Measurements from ENCODE around the gene KIAA1671.
A peak's percentile ranks its signal among the peaks of the same experiment; 100 is the strongest.

KIAA1671 gene

DNA sequence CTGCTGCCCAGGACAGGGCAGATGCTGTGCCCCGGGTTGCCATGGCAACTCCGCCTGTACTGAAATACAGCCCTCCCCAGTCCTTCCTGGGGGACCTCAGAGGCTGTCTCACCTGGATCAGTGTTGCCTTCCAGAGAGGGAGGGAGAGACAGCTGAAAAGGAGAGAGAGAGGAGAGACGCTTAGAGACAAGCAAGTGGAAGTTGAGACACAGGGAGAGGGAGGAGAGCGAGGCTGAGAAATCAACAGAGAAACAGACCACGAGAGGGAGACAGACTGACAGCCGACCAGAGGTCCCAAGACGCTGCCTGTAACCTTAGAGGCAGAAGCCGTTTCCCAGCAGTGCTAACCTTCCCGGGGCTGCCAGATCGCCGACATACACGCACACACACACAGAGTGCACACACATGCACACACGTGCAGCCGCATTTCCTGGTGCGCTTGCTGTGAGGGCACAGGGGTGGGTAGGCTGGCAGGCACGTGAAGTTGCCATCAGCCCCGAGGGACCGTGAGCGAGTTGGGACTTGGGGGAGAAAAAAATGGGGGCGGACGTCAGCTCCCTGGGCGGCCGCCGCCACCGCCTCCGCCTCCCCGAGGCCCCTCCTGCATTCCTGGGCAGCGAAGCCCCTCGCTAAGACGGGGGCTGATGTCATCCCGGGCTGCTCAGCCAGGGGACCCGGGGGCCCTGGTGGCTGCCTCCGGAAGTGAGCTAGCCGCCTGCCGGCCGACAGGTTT, 158.5 kb downstream of the KIAA1671 start:
- peak; percentile 49 for DNase-seq (ENCODE audit: low read depth, low spot score)
- Histone ChIP-seq H3K36me3 (ENCODE audit: insufficient read depth, insufficient read length, low read length) (peaks cover 11% of the 10 kb centered on the region), H3K27me3 (ENCODE audit: insufficient read depth, insufficient read length) (no peaks in the 10 kb centered on the region), H3K9me3 (ENCODE audit: insufficient read depth, low read length) (no peaks in the 10 kb centered on the region), H3K4me1 (ENCODE audit: insufficient read depth, insufficient read length) (peaks cover 13% of the 10 kb centered on the region), H3K9ac (ENCODE audit: insufficient read length, low read depth) (peak overlapping the region; percentile 94), H3K4me3 (ENCODE audit: insufficient read length, low read depth) (peak overlapping the region; percentile 53)
- TF ChIP-seq SUZ12 (IDR thresholded peaks at IDR 0.05; ENCODE audit: extremely low read depth, insufficient read depth, insufficient read length) (no peak), YY1 (IDR thresholded peaks at IDR 0.05; ENCODE audit: insufficient read depth, insufficient read length) (no peak), ZNF274 (IDR thresholded peaks at IDR 0.05; ENCODE audit: low read depth, low read length) (no peak)

DNA sequence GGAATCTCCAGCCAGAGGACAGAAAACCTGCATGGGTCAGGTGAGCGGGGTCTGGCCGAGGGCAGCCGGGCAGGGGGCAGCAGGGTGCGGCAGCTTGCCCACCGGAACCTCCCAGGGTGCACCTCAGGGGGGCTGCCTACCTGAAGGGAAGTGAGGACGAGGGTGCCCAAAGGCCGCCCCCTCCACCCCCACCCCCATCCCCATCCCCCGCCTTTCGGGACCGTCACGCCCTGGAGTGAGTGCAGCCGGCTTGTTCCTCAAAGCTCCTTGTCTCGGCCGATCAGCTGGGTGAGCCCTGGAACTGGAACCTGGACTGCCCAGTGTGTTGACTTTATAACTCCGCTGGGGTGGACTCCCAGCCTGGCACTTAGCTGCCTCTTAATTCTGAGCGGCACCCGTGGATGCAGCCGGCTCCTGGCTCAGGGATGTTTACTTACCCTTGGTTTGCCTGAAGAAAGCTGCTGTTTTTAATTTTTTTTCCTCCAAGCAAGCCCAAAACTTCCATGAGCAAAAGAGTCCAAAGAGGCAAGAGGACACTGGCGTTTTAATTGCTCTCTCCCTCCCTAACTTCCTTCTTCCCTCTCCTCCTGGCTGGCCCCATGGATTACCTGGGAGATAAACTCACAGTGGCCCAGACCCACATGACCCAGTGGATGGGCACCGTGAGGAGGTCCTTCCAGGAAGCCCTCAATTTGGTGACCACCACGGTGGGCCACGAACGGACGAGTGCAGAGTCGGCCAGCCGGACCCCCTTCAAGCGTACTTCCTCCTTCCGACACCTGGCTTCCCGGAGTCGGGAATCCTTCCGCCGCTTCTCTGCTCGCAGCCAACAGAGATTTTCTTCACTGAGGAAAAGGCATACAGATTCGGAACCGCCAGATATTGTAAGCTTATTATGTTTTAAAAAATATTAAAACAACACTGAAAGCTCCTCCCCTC, 159.3 kb downstream of the KIAA1671 start:
- H3K4me1 ChIP-seq (ENCODE audit: insufficient read depth, insufficient read length): peaks cover 13% of the 10 kb centered on the region
- H3K9me3 ChIP-seq (ENCODE audit: insufficient read depth, low read length): no peaks in the 10 kb centered on the region
- DNase-seq (ENCODE audit: low read depth, low spot score): no peak
- H3K9ac ChIP-seq (ENCODE audit: insufficient read length, low read depth): peak overlapping the region; percentile 94
- TF ChIP-seq SUZ12 (IDR thresholded peaks at IDR 0.05; ENCODE audit: extremely low read depth, insufficient read depth, insufficient read length): no peak
- TF ChIP-seq ZNF274 (IDR thresholded peaks at IDR 0.05; ENCODE audit: low read depth, low read length): no peak
- TF ChIP-seq YY1 (IDR thresholded peaks at IDR 0.05; ENCODE audit: insufficient read depth, insufficient read length): no peak
- peak overlapping the region; percentile 53 for H3K4me3 ChIP-seq (ENCODE audit: insufficient read length, low read depth)
- H3K36me3 ChIP-seq (ENCODE audit: insufficient read depth, insufficient read length, low read length): peaks cover 11% of the 10 kb centered on the region
- no peaks in the 10 kb centered on the region for H3K27me3 ChIP-seq (ENCODE audit: insufficient read depth, insufficient read length)

DNA sequence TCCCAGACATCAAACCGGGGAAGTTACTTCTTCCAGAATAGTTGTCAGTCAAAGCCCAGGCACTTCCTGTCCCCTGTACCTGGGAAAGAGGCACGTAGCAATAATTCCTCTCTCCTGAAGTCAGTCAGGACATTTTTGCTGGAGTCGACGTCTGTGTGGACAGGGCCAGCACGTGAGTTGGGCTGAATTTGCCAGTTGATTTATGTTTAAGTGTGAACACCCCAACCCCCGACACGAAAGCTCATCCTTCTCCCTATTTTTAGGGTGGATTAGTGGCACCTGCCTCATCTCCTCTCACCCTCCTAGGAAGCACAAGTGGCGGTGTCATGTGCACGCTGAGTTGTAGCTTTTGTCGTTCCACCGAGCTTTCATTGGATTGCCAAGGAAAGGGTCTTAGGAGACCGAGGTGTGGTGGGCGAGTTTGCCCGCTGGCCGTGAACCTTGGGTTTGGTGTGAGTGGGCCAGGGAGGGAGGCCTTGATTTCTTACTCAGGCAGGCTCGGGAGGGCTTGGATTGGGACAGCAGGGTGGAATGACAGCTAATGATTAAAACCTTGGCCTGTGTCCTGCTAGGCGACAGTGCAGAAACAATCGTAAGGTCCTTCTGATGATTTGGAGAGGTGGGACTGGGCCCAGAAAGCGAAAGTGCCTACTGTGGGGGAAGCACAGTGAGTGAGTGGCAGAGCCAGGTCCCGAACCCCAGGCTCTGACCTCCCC, 160.2 kb downstream of the KIAA1671 start:
- TF ChIP-seq SUZ12 (IDR thresholded peaks at IDR 0.05; ENCODE audit: extremely low read depth, insufficient read depth, insufficient read length) (no peak), ZNF274 (IDR thresholded peaks at IDR 0.05; ENCODE audit: low read depth, low read length) (no peak), YY1 (IDR thresholded peaks at IDR 0.05; ENCODE audit: insufficient read depth, insufficient read length) (no peak)
- DNase-seq (ENCODE audit: low read depth, low spot score): no peak
- H3K4me3 ChIP-seq (ENCODE audit: insufficient read length, low read depth): no peak overlapping the region
- peaks cover 13% of the 10 kb centered on the region for H3K4me1 ChIP-seq (ENCODE audit: insufficient read depth, insufficient read length)
- peak overlapping the region; percentile 56 for H3K9ac ChIP-seq (ENCODE audit: insufficient read length, low read depth)
- H3K36me3 ChIP-seq (ENCODE audit: insufficient read depth, insufficient read length, low read length): peaks cover 11% of the 10 kb centered on the region
- H3K27me3 ChIP-seq (ENCODE audit: insufficient read depth, insufficient read length): no peaks in the 10 kb centered on the region
- H3K9me3 ChIP-seq (ENCODE audit: insufficient read depth, low read length): no peaks in the 10 kb centered on the region

GRCh38 chr22:25113316-25113721, 160.8 kb downstream of the KIAA1671 start:
- no peak overlapping the region for H3K9ac ChIP-seq (ENCODE audit: insufficient read length, low read depth)
- TF ChIP-seq ZNF274 (IDR thresholded peaks at IDR 0.05; ENCODE audit: low read depth, low read length) (no peak), YY1 (IDR thresholded peaks at IDR 0.05; ENCODE audit: insufficient read depth, insufficient read length) (no peak), SUZ12 (IDR thresholded peaks at IDR 0.05; ENCODE audit: extremely low read depth, insufficient read depth, insufficient read length) (no peak)
- H3K9me3 ChIP-seq (ENCODE audit: insufficient read depth, low read length): no peaks in the 10 kb centered on the region
- peaks cover 13% of the 10 kb centered on the region for H3K4me1 ChIP-seq (ENCODE audit: insufficient read depth, insufficient read length)
- no peaks in the 10 kb centered on the region for H3K27me3 ChIP-seq (ENCODE audit: insufficient read depth, insufficient read length)
- DNase-seq (ENCODE audit: low read depth, low spot score): no peak
- no peak overlapping the region for H3K4me3 ChIP-seq (ENCODE audit: insufficient read length, low read depth)
- H3K36me3 ChIP-seq (ENCODE audit: insufficient read depth, insufficient read length, low read length): peaks cover 15% of the 10 kb centered on the region

GRCh38 chr22:25114369-25115362, 162.2 kb downstream of the KIAA1671 start:
- H3K4me1 ChIP-seq (ENCODE audit: insufficient read depth, insufficient read length): peaks cover 13% of the 10 kb centered on the region
- H3K9ac ChIP-seq (ENCODE audit: insufficient read length, low read depth): no peak overlapping the region
- H3K9me3 ChIP-seq (ENCODE audit: insufficient read depth, low read length): no peaks in the 10 kb centered on the region
- no peak overlapping the region for H3K4me3 ChIP-seq (ENCODE audit: insufficient read length, low read depth)
- TF ChIP-seq ZNF274 (IDR thresholded peaks at IDR 0.05; ENCODE audit: low read depth, low read length) (no peak), SUZ12 (IDR thresholded peaks at IDR 0.05; ENCODE audit: extremely low read depth, insufficient read depth, insufficient read length) (no peak), YY1 (IDR thresholded peaks at IDR 0.05; ENCODE audit: insufficient read depth, insufficient read length) (no peak)
- H3K36me3 ChIP-seq (ENCODE audit: insufficient read depth, insufficient read length, low read length): peaks cover 20% of the 10 kb centered on the region
- DNase-seq (ENCODE audit: low read depth, low spot score): no peak
- no peaks in the 10 kb centered on the region for H3K27me3 ChIP-seq (ENCODE audit: insufficient read depth, insufficient read length)

DNA sequence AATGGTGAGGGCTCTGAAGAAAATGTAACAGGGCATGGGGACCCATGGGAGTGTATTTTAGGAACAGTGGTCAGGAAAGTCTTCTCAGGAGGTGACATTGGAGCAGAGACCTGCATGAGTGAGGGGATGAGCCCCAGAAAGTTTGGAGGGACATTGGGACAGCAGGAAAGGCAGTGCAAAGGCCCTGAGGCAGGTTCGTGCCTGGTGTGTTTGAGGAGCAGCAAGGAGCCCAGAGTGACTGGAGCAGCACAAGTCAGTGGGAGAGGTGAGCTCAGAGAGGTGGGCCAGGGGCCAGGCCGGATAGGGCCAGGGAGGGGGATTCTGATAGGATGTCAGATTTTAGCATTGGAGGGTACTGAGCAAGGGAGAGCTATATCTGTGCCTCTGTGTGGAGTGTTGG, 167.1 kb downstream of the KIAA1671 start:
- Histone ChIP-seq H3K9me3 (ENCODE audit: insufficient read depth, low read length) (no peaks in the 10 kb centered on the region; the same call in 1 of the 2 replicates), H3K9ac (ENCODE audit: insufficient read length, low read depth) (no peak overlapping the region), H3K27me3 (ENCODE audit: insufficient read depth, insufficient read length) (no peaks in the 10 kb centered on the region), H3K4me3 (ENCODE audit: insufficient read length, low read depth) (no peak overlapping the region), H3K4me1 (ENCODE audit: insufficient read depth, insufficient read length) (peaks cover 9% of the 10 kb centered on the region), H3K36me3 (ENCODE audit: insufficient read depth, insufficient read length, low read length) (peaks cover 25% of the 10 kb centered on the region)
- DNase-seq (ENCODE audit: low read depth, low spot score): no peak
- no peak for TF ChIP-seq ZNF274 (IDR thresholded peaks at IDR 0.05; ENCODE audit: low read depth, low read length)
- TF ChIP-seq YY1 (IDR thresholded peaks at IDR 0.05; ENCODE audit: insufficient read depth, insufficient read length): no peak
- no peak for TF ChIP-seq SUZ12 (IDR thresholded peaks at IDR 0.05; ENCODE audit: extremely low read depth, insufficient read depth, insufficient read length)
